Lower lobe of right lung (tissue), 2 donors: ENCODE measurements around the gene KRT77. TPM values are rescaled to one million over a fixed set of nuclear protein-coding genes. Genes with fewer than 3 reads are reported as not detected.

ENCODE experiments used
- ATAC-seq, 2 donors: fragments of 200-7000 bp; cut with Tn5 transposase; one replicate each; pipeline ENCODE4 v1.9.1; 2020 to 2022; ENCODE audit warnings: mild to moderate bottlenecking in 2 of 2, moderate library complexity in 2 of 2
- DNase-seq: peaks from one replicate; pipeline ENCODE4 v3.0.0-alpha.2; 2020
- H3K27ac ChIP-seq: fragments of 200-600 bp; one replicate; pipeline ENCODE4 v1.8.0; 2022
- H3K27me3 ChIP-seq: fragments of 200-600 bp; one replicate; pipeline ENCODE4 v1.8.0; 2022; ENCODE audit warnings: low read depth
- H3K36me3 ChIP-seq: fragments of 200-600 bp; one replicate; pipeline ENCODE4 v1.8.0; 2022; ENCODE audit warnings: mild to moderate bottlenecking
- H3K4me1 ChIP-seq: fragments of 200-600 bp; one replicate; pipeline ENCODE4 v1.8.0; 2022
- H3K4me3 ChIP-seq: fragments of 200-600 bp; one replicate; pipeline ENCODE4 v1.8.0; 2022; ENCODE audit warnings: mild to moderate bottlenecking
- H3K9me3 ChIP-seq: fragments of 200-600 bp; one replicate; pipeline ENCODE4 v1.8.0; 2022
- intact Hi-C: fragments of 100-400 bp; cut with DNase I; formaldehyde crosslinking; loops from one replicate; pipeline ENCODE4 v1.11.0; 2022
- total RNA-seq: library from RNA; stranded (reverse); fragmentation: NEBNext Ultra II Directional; extraction: Animal tissue kit (Norgen Biotek cat#: 25700); gene quantifications from one replicate; pipeline ENCODE4 v1.2.1, GENCODE V29; 2021
- TF ChIP-seq, protein P1 (sequence below): fragments of 200-600 bp; IDR thresholded peaks from one replicate; pipeline ENCODE4 v1.8.0; 2022; ENCODE audit warnings: antibody characterized with exemption, mild to moderate bottlenecking
- donor health status: DM: no; HTN: yes; CAD: no; lungs with severe emphysema.

The KRT77 gene
- total RNA-seq, 1 donor from 2014 or later, result not detected

DNA sequence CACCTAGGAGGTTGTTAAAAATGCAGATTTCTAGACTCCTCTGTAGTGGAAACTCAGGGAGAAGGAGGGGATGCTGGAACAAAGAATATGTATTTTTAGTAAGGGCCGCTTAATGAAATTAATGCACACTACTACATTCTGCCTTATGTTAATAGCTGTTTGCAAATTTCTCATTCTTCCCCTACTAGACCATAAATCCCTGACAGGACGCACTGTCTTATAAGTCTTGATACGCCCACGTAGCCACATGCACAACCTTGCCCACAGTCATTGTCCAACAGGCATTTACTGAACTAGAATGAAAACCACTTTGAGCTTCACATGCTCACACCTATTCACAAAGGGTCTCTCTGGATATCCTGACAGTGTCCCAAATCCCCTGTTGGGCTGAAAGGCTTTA lies 61.9 kb downstream of the KRT77 start:
- intact Hi-C loops, result no loop called here

More for the DNA sequence above, 61.9 kb downstream of the KRT77 start:
- ATAC-seq, result no peak
- no peak overlapping the region for H3K27ac ChIP-seq
- DNase-seq, result no peak
- H3K4me3 ChIP-seq, result no peak overlapping the region
- no peaks in the 10 kb centered on the region for H3K36me3 ChIP-seq
- no peaks in the 10 kb centered on the region for H3K4me1 ChIP-seq
- TF ChIP-seq, protein P1, sequence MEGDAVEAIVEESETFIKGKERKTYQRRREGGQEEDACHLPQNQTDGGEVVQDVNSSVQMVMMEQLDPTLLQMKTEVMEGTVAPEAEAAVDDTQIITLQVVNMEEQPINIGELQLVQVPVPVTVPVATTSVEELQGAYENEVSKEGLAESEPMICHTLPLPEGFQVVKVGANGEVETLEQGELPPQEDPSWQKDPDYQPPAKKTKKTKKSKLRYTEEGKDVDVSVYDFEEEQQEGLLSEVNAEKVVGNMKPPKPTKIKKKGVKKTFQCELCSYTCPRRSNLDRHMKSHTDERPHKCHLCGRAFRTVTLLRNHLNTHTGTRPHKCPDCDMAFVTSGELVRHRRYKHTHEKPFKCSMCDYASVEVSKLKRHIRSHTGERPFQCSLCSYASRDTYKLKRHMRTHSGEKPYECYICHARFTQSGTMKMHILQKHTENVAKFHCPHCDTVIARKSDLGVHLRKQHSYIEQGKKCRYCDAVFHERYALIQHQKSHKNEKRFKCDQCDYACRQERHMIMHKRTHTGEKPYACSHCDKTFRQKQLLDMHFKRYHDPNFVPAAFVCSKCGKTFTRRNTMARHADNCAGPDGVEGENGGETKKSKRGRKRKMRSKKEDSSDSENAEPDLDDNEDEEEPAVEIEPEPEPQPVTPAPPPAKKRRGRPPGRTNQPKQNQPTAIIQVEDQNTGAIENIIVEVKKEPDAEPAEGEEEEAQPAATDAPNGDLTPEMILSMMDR, result no peak
- H3K9me3 ChIP-seq, result no peaks in the 10 kb centered on the region
- peaks cover 8% of the 10 kb centered on the region for H3K27me3 ChIP-seq

Other genes with a start within 250 kb of the KRT77 start
- not detected for gene KRT6C, start 229.7 kb downstream of the KRT77 start, total RNA-seq
- gene KRT6A, start 210.3 kb downstream of the KRT77 start, total RNA-seq, result 0.74 TPM
- 0.65 TPM for gene KRT5, start 183.1 kb downstream of the KRT77 start, total RNA-seq
- gene KRT71, start 150.4 kb downstream of the KRT77 start, total RNA-seq, result not detected
- gene KRT74, start 129.7 kb downstream of the KRT77 start, total RNA-seq, result not detected
- not detected for gene KRT72, start 102.1 kb downstream of the KRT77 start, total RNA-seq
- gene KRT73, start 85.0 kb downstream of the KRT77 start, total RNA-seq, result not detected
- gene KRT2, start 51.3 kb downstream of the KRT77 start, total RNA-seq, result not detected
- 1.3 TPM for gene KRT1, start 23.1 kb downstream of the KRT77 start, total RNA-seq
- gene KRT76, start 73.8 kb upstream of the KRT77 start, total RNA-seq, result not detected
- not detected for gene KRT3, start 92.6 kb upstream of the KRT77 start, total RNA-seq
- 6.4 TPM for gene KRT4, start 110.6 kb upstream of the KRT77 start, total RNA-seq
- gene KRT79, start 130.8 kb upstream of the KRT77 start, total RNA-seq, result 3.9 TPM
- not detected for gene KRT78, start 145.5 kb upstream of the KRT77 start, total RNA-seq
- gene KRT8, start 201.6 kb upstream of the KRT77 start, total RNA-seq, result 139 TPM
- gene KRT18, start 245.6 kb upstream of the KRT77 start, total RNA-seq, result 140 TPM